Activated CD8-positive, alpha-beta memory T cell treated with anti-CD3 and anti-CD28 coated beads for 48 hours (primary cell): ENCODE measurements around the gene DAO.

ENCODE experiments used
- DNase-seq, 3 experiments: peaks; one replicate each; pipeline ENCODE4 v3.0.0-alpha.2; 2020; ENCODE audit warnings: low read depth in 2 of 3, low spot score in 2 of 3

DAO gene

GRCh38 chr12:108918206-108918605 lies 38.3 kb downstream of the DAO start:
- DNase-seq = no peak

GRCh38 chr12:108918960-108919642 lies 39.2 kb downstream of the DAO start:
- no peak for DNase-seq

GRCh38 chr12:108921946-108922345 lies 42.1 kb downstream of the DAO start:
- DNase-seq = no peak

DNA sequence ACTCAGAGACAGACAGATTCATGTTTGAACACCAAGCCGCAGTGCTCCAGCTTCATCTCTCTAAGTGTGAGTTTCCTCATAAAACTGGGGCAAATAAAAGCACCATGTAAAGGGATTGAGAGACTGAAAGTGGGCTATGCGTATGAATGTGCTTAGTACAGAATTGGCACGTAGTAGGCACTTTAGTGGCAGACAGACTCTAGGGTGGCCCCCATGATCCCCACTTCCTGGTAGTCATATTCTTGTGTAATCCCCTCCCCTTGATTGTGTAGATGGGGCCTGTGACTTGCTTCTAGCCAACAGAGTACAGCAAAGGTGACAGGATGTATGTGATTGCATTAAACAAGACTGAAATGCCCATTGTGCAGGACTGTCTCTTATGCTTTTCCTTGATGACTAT lies 43.0 kb downstream of the DAO start:
- no peak for DNase-seq

GRCh38 chr12:108928695-108929094 lies 48.8 kb downstream of the DAO start:
- DNase-seq = no peak

DNA sequence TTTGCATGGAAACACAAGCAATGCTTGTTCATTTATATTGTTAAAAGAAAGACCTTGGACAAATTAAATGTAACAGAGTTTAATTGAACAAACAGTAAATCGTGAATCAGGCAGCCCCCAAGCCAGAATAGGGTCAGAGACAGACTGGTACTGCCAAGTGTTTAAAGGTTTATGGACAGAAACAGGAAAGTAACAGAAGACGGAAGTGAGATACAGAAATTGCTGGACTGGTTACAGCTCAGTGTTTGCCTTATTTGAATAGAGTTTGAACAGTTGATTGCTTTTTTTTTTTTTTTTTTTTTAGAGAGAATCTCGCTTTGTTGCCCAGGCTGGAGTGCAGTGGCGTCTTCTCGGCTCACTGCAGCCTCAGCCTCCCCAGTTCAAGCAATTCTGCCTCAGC lies 50.3 kb downstream of the DAO start:
- DNase-seq = no peak

DNA sequence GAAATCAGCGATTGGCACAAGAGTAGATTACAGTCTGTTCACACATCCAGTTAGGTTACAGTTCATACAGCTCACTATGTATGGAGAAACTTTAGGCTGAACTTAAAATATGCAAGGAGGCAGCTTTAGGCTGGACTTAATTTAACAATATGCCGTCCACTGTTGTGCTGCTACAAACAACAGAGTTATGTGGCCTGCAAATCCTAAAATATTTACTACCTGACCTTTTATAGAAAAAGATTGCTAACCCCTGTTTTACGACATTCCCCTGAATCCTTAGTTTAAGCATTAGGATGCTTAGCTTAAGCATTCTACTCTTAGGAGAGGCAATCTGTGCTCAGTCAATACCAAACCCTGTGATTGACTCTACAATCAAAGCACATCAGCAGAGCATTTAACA lies 50.9 kb downstream of the DAO start:
- DNase-seq = no peak

GRCh38 chr12:108933949-108934348 lies 54.1 kb downstream of the DAO start:
- DNase-seq = no peak

DNA sequence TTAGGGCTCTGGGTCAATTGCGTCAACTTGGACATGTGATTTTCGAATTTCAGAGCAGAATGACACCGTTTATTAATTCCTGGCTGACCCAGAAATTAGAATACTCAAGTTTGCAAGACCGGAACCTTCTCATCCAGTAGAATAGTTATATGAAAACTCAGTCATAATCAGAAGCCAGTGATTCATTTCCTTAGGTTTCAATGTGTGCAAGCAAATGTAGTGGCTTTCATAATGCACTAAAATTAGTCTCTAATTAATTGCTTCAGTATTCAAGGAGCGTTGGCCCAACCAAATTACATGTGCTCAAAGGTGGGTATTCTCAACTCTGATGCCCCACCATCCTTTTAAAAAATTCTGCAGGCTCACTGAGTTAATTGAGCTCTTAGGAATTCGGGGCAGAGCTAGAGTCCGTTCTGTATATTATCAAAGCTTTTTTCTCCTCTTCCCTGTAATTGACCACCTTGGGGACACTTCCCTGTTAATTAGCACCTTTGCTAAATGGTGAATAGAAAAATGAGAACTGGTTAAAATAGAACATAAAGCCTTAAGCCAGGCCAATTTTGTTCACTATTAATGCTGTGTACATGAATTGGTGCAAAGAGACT lies 55.4 kb downstream of the DAO start:
- DNase-seq = no peak

DNA sequence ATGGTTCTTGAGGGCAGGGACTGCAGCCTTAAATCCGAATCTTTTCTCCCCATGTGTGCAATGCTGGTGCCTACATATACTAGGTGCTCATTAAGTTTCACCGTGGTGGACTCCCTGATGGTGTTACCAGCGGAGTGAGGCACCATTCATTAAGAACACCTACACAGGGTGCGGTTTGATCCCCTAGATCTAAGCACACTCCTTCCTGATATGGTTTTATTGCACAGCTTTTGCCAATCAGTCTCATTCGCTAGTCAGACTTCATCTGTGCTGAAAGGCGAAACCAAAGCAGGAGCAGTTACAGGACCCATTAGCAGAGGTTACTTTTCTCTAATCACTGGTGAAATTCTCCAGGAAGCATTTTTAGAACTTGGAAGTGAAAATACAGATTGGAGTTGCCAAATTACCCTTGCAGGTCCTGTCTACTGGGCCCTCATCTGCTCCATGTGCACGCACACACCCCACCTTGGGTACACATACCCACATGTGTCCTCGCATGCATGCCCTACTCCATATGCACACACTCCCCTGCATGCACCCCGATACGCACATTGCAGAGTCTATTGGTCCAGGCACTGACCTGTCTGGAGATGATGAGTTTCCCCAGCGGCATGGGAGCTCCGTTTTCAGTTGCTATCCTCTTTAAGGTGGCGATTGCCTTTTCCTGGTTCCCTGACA lies 58.5 kb downstream of the DAO start:
- no peak for DNase-seq

GRCh38 chr12:108939594-108939993 lies 59.7 kb downstream of the DAO start:
- no peak for DNase-seq

GRCh38 chr12:108940138-108940537 lies 60.2 kb downstream of the DAO start:
- DNase-seq = no peak

DNA sequence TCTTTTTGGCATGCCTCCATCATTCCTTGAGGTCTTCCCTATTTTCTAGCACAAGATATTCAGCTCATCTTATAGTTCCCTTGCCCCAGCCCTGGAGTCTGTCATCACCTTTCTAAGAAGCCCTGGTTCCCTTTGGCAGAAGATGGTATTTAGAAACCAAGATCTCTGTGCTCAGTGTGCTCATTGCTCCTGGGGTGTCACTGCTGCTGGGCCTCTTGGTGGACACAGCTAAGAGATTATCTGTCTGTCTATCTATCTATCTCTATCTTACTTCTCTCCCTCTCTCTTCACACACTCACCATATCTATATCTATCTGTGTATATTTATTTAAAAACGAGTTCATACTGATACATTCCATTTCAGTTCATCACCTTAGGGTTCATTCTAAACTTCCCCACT lies 67.2 kb downstream of the DAO start:
- DNase-seq = no peak

GRCh38 chr12:108948367-108948766 lies 68.5 kb downstream of the DAO start:
- no peak for DNase-seq

DNA sequence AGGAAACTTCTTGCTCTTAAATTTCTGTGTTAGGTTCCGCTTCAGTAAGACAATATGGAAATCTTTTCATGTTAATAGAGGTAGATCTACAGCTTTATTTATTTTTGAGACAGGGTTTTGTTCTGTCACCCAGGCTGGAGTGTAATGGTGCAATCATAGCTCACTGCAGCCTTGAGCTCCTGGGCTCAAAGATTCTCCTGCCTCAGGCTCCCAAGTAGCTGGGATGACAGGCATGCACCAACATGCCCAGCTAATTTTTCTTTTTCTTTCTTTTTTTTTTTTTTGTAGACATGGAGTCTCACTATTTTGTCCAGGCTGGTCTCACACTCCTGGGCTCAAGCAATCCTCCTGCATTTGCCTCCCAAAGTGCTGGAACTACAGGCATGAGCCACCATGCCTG lies 70.1 kb downstream of the DAO start:
- DNase-seq = no peak
